GM12878 (cell line): ENCODE results near the gene NRXN3. TPM values are rescaled to one million over a fixed set of nuclear protein-coding genes. Genes with fewer than 3 reads are reported as not detected.

Experiments
- ATAC-seq: fragments of 200-7000 bp; cut with Tn5 transposase; 3 replicates; pipeline ENCODE4 v1.9.1; 2020; ENCODE audit warnings: mild to moderate bottlenecking, moderate library complexity
- BruUV-seq: library from RNA; stranded (reverse); fragments of 400-500 nt; replicated peaks from 2 replicates; lab custom pipeline; 2021; lab: Mats Ljungman, UMichigan
- CTCF ChIA-PET: fragments of 300-600 bp; sonication (Branson Sonifier 250); formaldehyde crosslinking; extraction: SDS; loops from one replicate; lab custom pipeline; 2021; ENCODE audit warnings: inconsistent platforms; lab: Yijun Ruan, JAX
- POLR2A ChIA-PET: fragments of 350-600 bp; formaldehyde crosslinking; extraction: SDS; loops from one replicate; lab custom pipeline; 2021; ENCODE audit warnings: inconsistent platforms; lab: Charles Lee
- RAD21 ChIA-PET: fragments of 300-600 bp; sonication (Branson Sonifier 250); formaldehyde crosslinking; loops from one replicate; lab custom pipeline; 2023; ENCODE audit warnings: antibody characterized with exemption; ENCODE audit not compliant: unreplicated experiment; lab: Charles Lee
- SMC1A ChIA-PET: fragments of 300-600 bp; sonication (Branson Sonifier 250); formaldehyde crosslinking; loops from one replicate; lab custom pipeline; 2023; ENCODE audit not compliant: unreplicated experiment, uncharacterized antibody; lab: Charles Lee
- DNase-seq: peaks from one replicate; pipeline ENCODE4 v3.0.0-alpha.2; 2011; ENCODE audit warnings: low read depth, low spot score
- FAIRE-seq: peaks from 3 replicates; lab custom pipeline; 2011; peaks lifted over from hg19 to GRCh38; lab: Jason Lieb, UNC
- H2AFZ ChIP-seq: 2 replicates; pipeline ENCODE4 v1.6.0; 2011; ENCODE audit warnings: low read depth, low read length, control low read depth; ENCODE audit not compliant: control insufficient read depth
- H3K27ac ChIP-seq: 2 replicates; pipeline ENCODE4 v1.5.1; 2011; ENCODE audit warnings: control low read depth; ENCODE audit not compliant: control insufficient read depth, insufficient read depth
- H3K27me3 ChIP-seq, 2 experiments: replicated peaks in 1 of 2; 2 replicates each; pipeline versions ENCODE4 v1.6.0 to v1.6.1; 2011; ENCODE audit warnings: low read length in 1 of 2; ENCODE audit not compliant: control insufficient read depth in 2 of 2, insufficient read depth in 2 of 2
- H3K36me3 ChIP-seq, 2 experiments: 2 replicates each; pipeline ENCODE4 v1.5.1; 2011; ENCODE audit warnings: low read length in 1 of 2; ENCODE audit not compliant: control insufficient read depth in 2 of 2, insufficient read depth in 2 of 2
- H3K4me1 ChIP-seq: 2 replicates; pipeline ENCODE4 v1.6.1; 2011; ENCODE audit warnings: mild to moderate bottlenecking, low read length, moderate library complexity, mixed read lengths; ENCODE audit not compliant: control insufficient read depth, insufficient read depth
- H3K4me2 ChIP-seq: 2 replicates; pipeline ENCODE4 v1.6.0; 2011; ENCODE audit warnings: control low read depth; ENCODE audit not compliant: control insufficient read depth, insufficient read depth
- H3K4me3 ChIP-seq: fragments of 200-600 bp; sonication (generic); 2 replicates; pipeline ENCODE4 v1.5.1; 2016
- H3K79me2 ChIP-seq: 2 replicates; pipeline ENCODE4 v1.6.0; 2011; ENCODE audit warnings: low read length; ENCODE audit not compliant: control insufficient read depth, insufficient read depth
- H3K9ac ChIP-seq: 2 replicates; pipeline ENCODE4 v1.8.0; 2011; ENCODE audit warnings: low read length, control low read depth, mixed read lengths; ENCODE audit not compliant: control insufficient read depth, insufficient read depth
- H3K9me3 ChIP-seq: replicated peaks from 3 replicates; pipeline ENCODE4 v1.5.1; 2011; ENCODE audit warnings: mild to moderate bottlenecking, low read length; ENCODE audit not compliant: control insufficient read depth, insufficient read depth
- H4K20me1 ChIP-seq: 2 replicates; pipeline ENCODE4 v1.6.0; 2011; ENCODE audit not compliant: control insufficient read depth, insufficient read depth
- ATF3 ChIP-seq: IDR thresholded peaks from 2 replicates; pipeline ENCODE4 v1.6.1; 2011; ENCODE audit warnings: low read depth, mild to moderate bottlenecking, low read length, moderate library complexity, borderline replicate concordance; ENCODE audit errors: extremely low read depth
- ATF7 ChIP-seq: fragments of 450-650 bp; IDR thresholded peaks from 2 replicates; pipeline ENCODE4 v1.6.1; 2016; ENCODE audit warnings: low read depth, mild to moderate bottlenecking
- EGR1 ChIP-seq, 2 experiments: IDR thresholded peaks; 1 replicate in 1 of 2; 2 replicates in 1 of 2; pipeline ENCODE4 v1.6.1; 2011 to 2012; ENCODE audit warnings: low read depth in 2 of 2, low read length in 2 of 2, borderline replicate concordance in 1 of 2, mild to moderate bottlenecking in 1 of 2, moderate library complexity in 1 of 2
- GABPA ChIP-seq: IDR thresholded peaks from 2 replicates; pipeline ENCODE4 v1.6.1; 2014; ENCODE audit warnings: antibody characterized with exemption, low read depth, mild to moderate bottlenecking, inconsistent platforms
- HDAC2 ChIP-seq: fragments of 200-600 bp; sonication (generic); IDR thresholded peaks from 2 replicates; pipeline ENCODE4 v1.6.1; 2017
- HDAC6 ChIP-seq: fragments of 200-600 bp; sonication (generic); IDR thresholded peaks from one replicate; pipeline ENCODE4 v1.8.0; 2017; ENCODE audit warnings: antibody characterized with exemption; ENCODE audit not compliant: unreplicated experiment
- HSF1 ChIP-seq: fragments of 150-350 bp; IDR thresholded peaks from 2 replicates; pipeline ENCODE4 v1.6.1; 2014; ENCODE audit warnings: mild to moderate bottlenecking, low read depth, low read length
- NFYA ChIP-seq: IDR thresholded peaks from 2 replicates; pipeline ENCODE4 v1.6.1; 2011; ENCODE audit warnings: low read depth, mild to moderate bottlenecking, low read length, improper control_type of control experiment, borderline replicate concordance
- POLR2AphosphoS5 ChIP-seq: IDR thresholded peaks from 2 replicates; pipeline ENCODE4 v1.6.1; 2011; ENCODE audit warnings: mild to moderate bottlenecking, low read length, inconsistent platforms
- POU2F2 ChIP-seq: IDR thresholded peaks from 3 replicates; pipeline ENCODE4 v1.6.1; 2011; ENCODE audit warnings: low read depth, mild to moderate bottlenecking, low read length, borderline replicate concordance
- SMAD1 ChIP-seq: fragments of 450-650 bp; IDR thresholded peaks from 2 replicates; pipeline ENCODE4 v1.6.1; 2018; ENCODE audit warnings: mild to moderate bottlenecking, low read depth; ENCODE audit not compliant: partially characterized antibody
- SMAD5 ChIP-seq: IDR thresholded peaks from 2 replicates; pipeline ENCODE4 v1.6.1; 2016; ENCODE audit warnings: antibody characterized with exemption, low read depth
- SUZ12 ChIP-seq: fragments of 200-600 bp; sonication (generic); IDR thresholded peaks from one replicate; pipeline ENCODE4 v1.6.1; 2018; ENCODE audit warnings: antibody characterized with exemption, mild to moderate bottlenecking; ENCODE audit not compliant: unreplicated experiment
- TCF3 ChIP-seq: IDR thresholded peaks from 2 replicates; pipeline ENCODE4 v1.6.1; 2012; ENCODE audit warnings: low read depth, mild to moderate bottlenecking, low read length, borderline replicate concordance; ENCODE audit not compliant: insufficient read depth
- ZBTB40 ChIP-seq: fragments of 450-650 bp; IDR thresholded peaks from 2 replicates; pipeline ENCODE4 v1.6.1; 2016; ENCODE audit warnings: mild to moderate bottlenecking, moderate library complexity, borderline replicate concordance
- in situ Hi-C: fragments of 300-500 bp; cut with MboI; formaldehyde crosslinking; loops from 9 replicates; pipeline ENCODE4 v1.14.3; 2018; ENCODE audit warnings: mixed read lengths
- intact Hi-C: fragments of 100-400 bp; cut with micrococcal nuclease; formaldehyde crosslinking; loops from one replicate; pipeline ENCODE4 v1.14.2; 2022; ENCODE audit not compliant: unreplicated experiment
- polyA plus RNA-seq, 11 experiments: library from polyadenylated mRNA; depleted of rRNA in 4 of 11; unstranded in 6 of 11; stranded (reverse) in 5 of 11; fragments of >200 nt; fragmentation: Nextera tagmentation in 4 of 11; fragmentation: Illumina TruSeq in 1 of 11; extraction: Ambion mirVana in 4 of 11; extraction: Trizol in 1 of 11; gene quantifications; 1 replicate in 1 of 11; 2 replicates in 10 of 11; pipeline versions ENCODE4 v1.2.1 to v1.2.3, GENCODE V29; 2011 to 2016; ENCODE audit warnings: inconsistent platforms in 2 of 11, missing spikeins in 2 of 11, low read depth in 1 of 11
- total RNA-seq, 4 experiments: library from RNA; depleted of rRNA in 3 of 4; stranded (reverse); fragments of >200 nt in 3 of 4; fragmentation: Illumina TruSeq in 1 of 4; extraction: Trizol in 1 of 4; gene quantifications; 2 replicates each; pipeline versions ENCODE4 v1.2.1 to v1.2.3, GENCODE V29; 2013 to 2021

The NRXN3 gene
- total and polyA plus RNA-seq, 10 of the 15 experiments (the other 5 are each of a cell fraction or from before 2014, with no cell fraction given), result 0.52 to 3.3 (median 1.4) TPM

- H3K79me2 ChIP-seq, result no peaks in the 10 kb centered on the region
- H3K27me3 ChIP-seq, result no peaks in the 10 kb centered on the region
- H3K36me3 ChIP-seq, result no peaks in the 10 kb centered on the region
- POLR2A ChIA-PET, result no interaction called here
- intact Hi-C loops, result no loop called here
- no peak overlapping the region for H3K4me3 ChIP-seq
- CTCF ChIA-PET, result no interaction called here
- H3K27ac ChIP-seq, result no peak overlapping the region
- H3K4me2 ChIP-seq, result no peak overlapping the region
- ATAC-seq, result no peak
- no TSS peak for BruUV-seq
- DNase-seq, result no peak
- H3K4me1 ChIP-seq, result no peaks in the 10 kb centered on the region
- H3K9ac ChIP-seq, result no peak overlapping the region
- in situ Hi-C loops, result no loop called here
- TF ChIP-seq ATF7, result no peak
- no peak for TF ChIP-seq ZBTB40
- TF ChIP-seq EGR1 (IDR thresholded peaks at IDR 0.05; ENCODE audit: borderline replicate concordance in 1 of 2, low read depth in 2 of 2, low read length in 2 of 2), result no peak
- no peak for TF ChIP-seq HSF1
- no peak for TF ChIP-seq ATF3
- TF ChIP-seq POLR2AphosphoS5, result no peak
- TF ChIP-seq HDAC2, result no peak
- no peak for TF ChIP-seq HDAC6
- TF ChIP-seq SUZ12, result no peak
- TF ChIP-seq TCF3, result no peak
- TF ChIP-seq SMAD5, result no peak
- TF ChIP-seq GABPA, result no peak
- TF ChIP-seq NFYA, result no peak
- no peak for TF ChIP-seq SMAD1
- TF ChIP-seq POU2F2, result no peak
- TF ChIP-seq, all 136 proteins: peak for 0
- H3K9me3 ChIP-seq, result no peaks in the 10 kb centered on the region
- H4K20me1 ChIP-seq, result no peaks in the 10 kb centered on the region
- no peak for FAIRE-seq
- SMC1A ChIA-PET, result interaction anchor here (0.6 kb wide), 1 partner anchor 136 kb away, joined by 3 read pairs; no protein-coding TSS in a partner anchor
- RAD21 ChIA-PET, result no interaction called here
- H2AFZ ChIP-seq, result no peak overlapping the region
Measured at GRCh38 chr14:79242666-79243065, 1072.5 kb downstream of the NRXN3 start.
